BLaER1 treated with 17β-estradiol and CSF1 and Interleukin-3, amounts not matched to agents 10 nM and 100 nM (cell line): Measurements from ENCODE around the gene ROPN1L.

Experiments
- H3K27ac ChIP-seq, 11 experiments: shearing (Covaris generic); formaldehyde crosslinking; 2 replicates each; pipeline ENCODE4 v1.8.1; 2022
- H3K27me3 ChIP-seq, 11 experiments: shearing (Covaris generic); formaldehyde crosslinking; 2 replicates each; pipeline ENCODE4 v1.8.1; 2022
- H3K36me3 ChIP-seq, 11 experiments: shearing (Covaris generic); formaldehyde crosslinking; 2 replicates each; pipeline ENCODE4 v1.8.1; 2022
- H3K4me1 ChIP-seq, 10 experiments: shearing (Covaris generic); formaldehyde crosslinking; 2 replicates each; pipeline ENCODE4 v1.8.1; 2022
- H3K4me2 ChIP-seq, 11 experiments: shearing (Covaris generic); formaldehyde crosslinking; 2 replicates each; pipeline ENCODE4 v1.8.1; 2022
- H3K4me3 ChIP-seq, 10 experiments: shearing (Covaris generic); formaldehyde crosslinking; 2 replicates each; pipeline ENCODE4 v1.8.1; 2022
- H3K9ac ChIP-seq, 11 experiments: shearing (Covaris generic); formaldehyde crosslinking; 2 replicates each; pipeline ENCODE4 v1.8.1; 2022
- H3K9me3 ChIP-seq, 11 experiments: shearing (Covaris generic); formaldehyde crosslinking; replicated peaks in 1 of 11; 2 replicates each; pipeline ENCODE4 v1.8.1; 2022
- H4K20me1 ChIP-seq, 11 experiments: shearing (Covaris generic); formaldehyde crosslinking; 2 replicates each; pipeline ENCODE4 v1.8.1; 2022
- Cebpa-rat ChIP-seq, 11 experiments: shearing (Covaris generic); IDR thresholded peaks; 2 replicates each; pipeline ENCODE4 v1.8.1; 2022

Gene ROPN1L

GRCh38 chr5:10502130-10502529 is 60.5 kb downstream of the ROPN1L start:
- no peaks in the 10 kb centered on the region; a peak in 1 of 22 replicates for H4K20me1 ChIP-seq
- H3K9ac ChIP-seq = no peak overlapping the region
- no peaks in the 10 kb centered on the region for H3K36me3 ChIP-seq
- H3K27me3 ChIP-seq = no peaks in the 10 kb centered on the region
- H3K27ac ChIP-seq = no peak overlapping the region
- H3K4me2 ChIP-seq = no peak overlapping the region
- peaks cover 0 to 7% (median 0%) of the 10 kb centered on the region in 11 experiments; a peak in 1 of 22 replicates for H3K9me3 ChIP-seq
- no peak for TF ChIP-seq Cebpa-rat (IDR thresholded peaks at IDR 0.05)
- H3K4me1 ChIP-seq = peaks cover 10 to 18% (median 12%) of the 10 kb centered on the region in 10 experiments; a peak in 18 of 20 replicates
- no peak overlapping the region for H3K4me3 ChIP-seq

GRCh38 chr5:10502578-10502977 is 60.9 kb downstream of the ROPN1L start:
- H3K27ac ChIP-seq = no peak overlapping the region
- H3K9me3 ChIP-seq = 0 out of 22 replicates have a peak, but pooled peaks cover 0 to 6% (median 0%) of the 10 kb centered on the region in 11 experiments
- no peak overlapping the region for H3K4me3 ChIP-seq
- H3K4me1 ChIP-seq = peaks cover 10 to 18% (median 12%) of the 10 kb centered on the region in 10 experiments; a peak in 18 of 20 replicates
- no peaks in the 10 kb centered on the region for H3K36me3 ChIP-seq
- no peak overlapping the region for H3K4me2 ChIP-seq
- H4K20me1 ChIP-seq = no peaks in the 10 kb centered on the region; a peak in 1 of 22 replicates
- TF ChIP-seq Cebpa-rat (IDR thresholded peaks at IDR 0.05) = no peak
- H3K9ac ChIP-seq = no peak overlapping the region
- H3K27me3 ChIP-seq = no peaks in the 10 kb centered on the region

GRCh38 chr5:10503321-10503720 is 61.6 kb downstream of the ROPN1L start:
- no peak for TF ChIP-seq Cebpa-rat (IDR thresholded peaks at IDR 0.05)
- no peaks in the 10 kb centered on the region for H3K9me3 ChIP-seq
- no peaks in the 10 kb centered on the region; a peak in 1 of 22 replicates for H4K20me1 ChIP-seq
- no peak overlapping the region for H3K27ac ChIP-seq
- H3K4me1 ChIP-seq = peaks cover 7 to 18% (median 11%) of the 10 kb centered on the region in 10 experiments; a peak in 18 of 20 replicates
- H3K4me2 ChIP-seq = no peak overlapping the region
- H3K9ac ChIP-seq = no peak overlapping the region
- H3K36me3 ChIP-seq = no peaks in the 10 kb centered on the region
- no peaks in the 10 kb centered on the region for H3K27me3 ChIP-seq
- H3K4me3 ChIP-seq = no peak overlapping the region

- no peaks in the 10 kb centered on the region for H3K36me3 ChIP-seq
- H3K9me3 ChIP-seq = no peaks in the 10 kb centered on the region
- H4K20me1 ChIP-seq = no peaks in the 10 kb centered on the region; a peak in 1 of 22 replicates
- H3K4me2 ChIP-seq = peak overlapping the region in 1 of 11 experiments; percentile 25; a peak in 1 of 22 replicates
- no peak overlapping the region for H3K9ac ChIP-seq
- H3K4me1 ChIP-seq = peaks cover 6 to 18% (median 11%) of the 10 kb centered on the region in 10 experiments; a peak in 18 of 20 replicates
- peak overlapping the region in 2 of 11 experiments; percentile 10 to 27; a peak in 2 of 22 replicates for H3K27ac ChIP-seq
- no peaks in the 10 kb centered on the region for H3K27me3 ChIP-seq
- no peak overlapping the region for H3K4me3 ChIP-seq
- TF ChIP-seq Cebpa-rat (IDR thresholded peaks at IDR 0.05) = no peak
These were observed 62.5 kb downstream of the ROPN1L start for GRCh38 chr5:10503997-10504793.

GRCh38 chr5:10505517-10506095 is 63.9 kb downstream of the ROPN1L start:
- H3K4me3 ChIP-seq = no peak overlapping the region
- H3K9ac ChIP-seq = no peak overlapping the region
- no peak for TF ChIP-seq Cebpa-rat (IDR thresholded peaks at IDR 0.05)
- H4K20me1 ChIP-seq = no peaks in the 10 kb centered on the region
- H3K27ac ChIP-seq = peak overlapping the region in 5 of 11 experiments; percentile 7 to 46 (median 19); a peak in 7 of 22 replicates
- no peaks in the 10 kb centered on the region for H3K36me3 ChIP-seq
- no peaks in the 10 kb centered on the region for H3K27me3 ChIP-seq
- no peaks in the 10 kb centered on the region; a peak in 2 of 22 replicates for H3K9me3 ChIP-seq
- peaks cover 6 to 18% (median 11%) of the 10 kb centered on the region in 10 experiments; a peak in 18 of 20 replicates for H3K4me1 ChIP-seq
- H3K4me2 ChIP-seq = peak overlapping the region; percentile 6 to 44 (median 29); a peak in 18 of 22 replicates

- no peak overlapping the region for H3K9ac ChIP-seq
- no peaks in the 10 kb centered on the region for H4K20me1 ChIP-seq
- no peak for TF ChIP-seq Cebpa-rat (IDR thresholded peaks at IDR 0.05)
- H3K27me3 ChIP-seq = no peaks in the 10 kb centered on the region
- H3K9me3 ChIP-seq = no peaks in the 10 kb centered on the region; a peak in 2 of 22 replicates
- no peak overlapping the region for H3K27ac ChIP-seq
- H3K4me2 ChIP-seq = no peak overlapping the region
- H3K36me3 ChIP-seq = no peaks in the 10 kb centered on the region
- no peak overlapping the region for H3K4me3 ChIP-seq
- H3K4me1 ChIP-seq = peaks cover 6 to 18% (median 11%) of the 10 kb centered on the region in 10 experiments; a peak in 18 of 20 replicates
These were observed 64.9 kb downstream of the ROPN1L start for GRCh38 chr5:10506535-10506934.

- TF ChIP-seq Cebpa-rat (IDR thresholded peaks at IDR 0.05) = no peak
- no peak overlapping the region for H3K9ac ChIP-seq
- H3K27ac ChIP-seq = no peak overlapping the region
- H3K4me1 ChIP-seq = peaks cover 6 to 18% (median 11%) of the 10 kb centered on the region in 10 experiments; a peak in 18 of 20 replicates
- H3K9me3 ChIP-seq = no peaks in the 10 kb centered on the region; a peak in 2 of 22 replicates
- no peak overlapping the region for H3K4me3 ChIP-seq
- no peaks in the 10 kb centered on the region for H3K27me3 ChIP-seq
- H4K20me1 ChIP-seq = no peaks in the 10 kb centered on the region
- H3K36me3 ChIP-seq = no peaks in the 10 kb centered on the region
- no peak overlapping the region for H3K4me2 ChIP-seq
These were observed 66.0 kb downstream of the ROPN1L start for GRCh38 chr5:10507575-10508096.

GRCh38 chr5:10509575-10509974 is 67.9 kb downstream of the ROPN1L start:
- Histone ChIP-seq H3K4me1 (peaks cover 10 to 17% (median 13%) of the 10 kb centered on the region in 10 experiments; a peak in 19 of 20 replicates), H3K4me2 (no peak overlapping the region), H3K9ac (no peak overlapping the region), H3K36me3 (no peaks in the 10 kb centered on the region), H4K20me1 (no peaks in the 10 kb centered on the region), H3K4me3 (no peak overlapping the region), H3K27me3 (no peaks in the 10 kb centered on the region), H3K9me3 (peaks cover 0 to 1% (median 0%) of the 10 kb centered on the region in 11 experiments; a peak in 3 of 22 replicates), H3K27ac (no peak overlapping the region)
- no peak for TF ChIP-seq Cebpa-rat (IDR thresholded peaks at IDR 0.05)
